Pons (tissue), 1 donor: ENCODE results near the gene FLT4.

Experiments
- DNase-seq: peaks from one replicate; pipeline ENCODE4 v3.0.0-alpha.2; 2016; ENCODE audit warnings: low spot score

Gene FLT4

DNA sequence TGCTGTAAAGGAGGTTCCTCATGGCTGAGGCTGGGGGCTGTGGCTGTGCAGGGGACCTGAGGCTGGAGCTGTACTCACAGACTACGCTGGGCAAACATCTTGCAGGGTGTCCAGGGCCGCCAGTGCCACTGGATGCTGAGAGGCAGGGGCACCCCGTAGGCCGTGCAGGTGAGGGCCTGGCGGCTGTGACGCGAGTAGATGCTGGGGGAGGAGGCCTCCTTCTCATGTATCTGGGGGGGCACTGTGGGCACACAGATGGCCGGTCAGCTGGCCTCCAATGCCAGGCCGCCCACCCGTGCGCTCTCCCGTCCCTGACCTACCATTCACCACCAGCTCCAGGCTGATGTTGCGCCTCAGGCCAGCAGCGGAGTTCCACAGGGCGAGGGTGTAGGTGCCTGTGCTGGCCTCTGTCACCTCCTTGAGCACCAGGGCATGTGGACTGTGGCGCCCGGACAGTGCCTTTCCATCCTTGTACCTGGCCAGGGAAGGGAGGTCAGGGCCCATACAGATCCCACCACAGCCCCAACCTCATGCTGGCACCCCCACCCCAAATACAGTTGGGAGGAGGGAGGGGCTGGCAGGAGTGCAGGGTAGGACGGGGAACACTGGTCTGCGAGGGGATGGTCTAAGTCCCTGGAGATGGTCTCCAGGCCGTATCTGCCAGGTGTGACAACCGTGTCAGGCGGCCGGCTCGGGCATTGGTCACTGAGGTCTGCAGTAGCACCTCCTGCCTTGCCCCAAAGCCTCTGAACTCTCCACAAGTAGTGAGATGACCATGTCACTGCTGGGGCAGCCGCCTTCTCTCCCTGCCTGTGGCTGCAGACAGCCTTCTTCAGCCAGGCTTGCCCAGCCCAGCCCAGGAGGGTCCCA lies 23.4 kb downstream of the FLT4 start:
- DNase-seq: no peak

DNA sequence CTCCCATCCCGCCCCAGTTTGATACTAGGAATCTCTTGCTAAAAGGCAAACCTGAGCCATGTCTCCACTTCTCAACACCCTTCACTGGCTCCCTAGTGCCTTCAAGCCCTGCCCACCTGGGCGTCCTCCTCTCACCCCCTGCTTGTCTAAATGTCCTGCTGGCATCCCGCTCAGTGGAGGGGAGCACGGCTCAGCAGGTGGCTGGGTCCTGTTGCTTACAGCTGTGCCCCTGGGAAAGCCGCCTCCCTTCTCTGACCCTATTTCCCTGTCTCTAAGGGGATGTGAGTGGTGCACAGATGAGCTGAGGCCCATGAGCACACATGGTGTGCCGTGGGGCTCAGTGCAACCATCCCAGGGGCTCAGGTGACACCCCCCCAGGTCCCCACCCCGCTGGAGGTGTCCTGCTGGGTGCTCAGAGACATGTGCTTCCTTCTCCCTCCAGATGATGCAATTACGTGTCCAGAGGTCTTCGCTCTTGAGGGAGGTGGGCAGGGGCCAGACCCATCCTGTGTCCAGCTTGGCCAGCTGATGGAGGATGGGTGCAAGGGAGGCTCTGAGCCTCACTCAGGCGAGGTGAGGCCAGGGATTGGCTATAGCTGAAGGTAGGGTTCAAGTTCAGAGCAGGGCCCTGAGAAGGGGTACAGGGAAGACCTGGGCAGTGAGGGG lies 24.1 kb downstream of the FLT4 start:
- DNase-seq: no peak

DNA sequence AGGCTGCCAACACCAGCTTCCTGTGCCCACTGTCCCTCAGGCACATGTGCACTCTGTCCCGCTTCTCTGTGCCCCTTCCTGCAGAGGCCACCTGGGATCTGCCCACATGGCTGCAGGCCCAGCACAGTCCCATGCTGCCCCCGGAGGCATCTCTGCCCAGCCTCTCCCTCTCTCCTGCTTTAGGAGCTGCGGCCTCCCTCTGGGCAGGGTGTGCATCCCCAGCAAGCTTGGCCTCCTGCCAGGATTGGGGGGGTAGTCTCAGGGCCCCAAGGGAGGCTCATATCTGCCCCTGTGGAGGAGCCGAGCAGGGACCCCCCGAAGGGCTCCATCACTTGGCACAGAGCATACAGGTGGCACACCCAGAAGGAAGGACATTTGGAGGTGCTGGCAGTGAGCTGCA lies 24.8 kb downstream of the FLT4 start:
- DNase-seq: no peak

DNA sequence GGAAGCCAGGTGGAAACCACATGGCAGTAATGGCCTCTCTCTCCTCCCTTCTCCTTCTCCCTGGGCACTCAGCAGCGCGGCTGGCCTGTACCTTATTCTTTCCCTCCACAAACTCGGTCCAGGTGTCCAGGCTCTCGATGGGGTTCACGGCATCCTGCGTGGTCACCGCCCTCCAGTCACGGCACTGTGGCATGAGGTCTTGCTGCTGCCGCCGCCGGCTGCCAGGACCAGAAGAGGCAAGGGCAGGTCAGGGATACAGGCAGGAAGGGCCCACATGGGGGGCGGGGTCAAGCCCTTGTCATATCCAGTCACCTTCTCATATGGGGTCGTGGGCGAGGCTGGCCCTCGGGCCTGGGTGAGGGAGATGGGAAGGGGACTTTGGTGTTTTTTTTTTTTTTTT lies 25.6 kb downstream of the FLT4 start:
- no peak for DNase-seq

DNA sequence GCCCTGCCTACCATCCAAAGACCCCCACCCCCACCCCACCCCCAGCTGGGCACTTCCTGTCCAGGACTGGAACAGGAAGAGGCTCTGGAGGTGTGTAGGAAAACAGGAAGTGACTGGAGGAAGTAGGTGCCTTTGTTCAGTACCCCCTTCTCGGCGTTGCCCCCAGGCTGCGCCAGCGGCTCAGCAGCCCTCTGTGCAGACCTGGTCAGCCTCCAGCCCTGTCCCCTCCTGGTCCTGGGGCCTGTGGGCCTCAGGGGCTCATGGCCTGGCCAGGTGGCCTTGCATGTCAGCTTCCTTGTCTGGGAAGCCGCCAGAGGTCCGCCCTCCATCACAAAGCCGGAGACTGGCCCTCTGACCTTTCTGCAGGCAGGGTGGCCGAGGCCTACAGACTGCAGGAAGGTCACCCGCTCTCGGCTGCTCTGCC lies 26.0 kb downstream of the FLT4 start:
- no peak for DNase-seq

DNA sequence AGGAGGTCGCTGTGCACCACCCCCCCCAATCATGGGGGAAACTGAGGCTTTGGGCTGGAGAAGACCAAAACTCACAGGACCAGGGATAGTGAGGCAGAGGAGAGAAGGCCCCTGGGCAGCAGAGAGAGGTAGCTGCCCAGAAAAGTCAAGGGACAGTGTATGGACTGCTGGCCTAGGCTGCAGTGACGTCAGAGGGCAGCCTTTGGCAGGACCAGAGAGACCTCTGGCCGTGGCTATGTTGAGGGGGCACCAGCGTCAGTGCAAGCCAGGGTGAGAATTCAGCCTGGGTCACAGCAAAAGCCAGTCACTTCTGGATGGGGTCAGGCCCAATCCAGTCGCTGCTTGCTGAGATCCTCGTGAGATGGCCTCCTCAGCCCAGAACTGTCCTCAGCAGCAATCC lies 26.5 kb downstream of the FLT4 start:
- DNase-seq: no peak

DNA sequence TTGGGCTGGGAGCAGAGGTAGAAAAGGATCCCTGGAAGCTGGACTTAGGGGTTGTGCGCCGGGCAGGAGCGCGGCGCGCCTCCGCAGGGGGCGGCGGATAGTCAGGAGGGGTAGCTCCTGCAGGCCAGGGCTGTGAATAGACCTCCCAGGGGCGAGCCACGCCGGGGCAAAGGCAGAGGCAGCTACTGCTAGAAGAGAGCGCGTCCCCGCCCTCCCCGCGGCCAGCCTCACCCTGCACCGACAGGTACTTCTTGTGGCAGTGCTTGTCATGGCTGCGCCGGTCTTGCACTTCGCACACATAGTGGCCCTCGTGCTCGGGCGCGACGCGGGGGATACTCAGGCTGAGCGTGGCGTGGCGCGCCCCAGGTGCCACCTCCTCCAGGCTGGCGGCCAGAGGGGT lies 28.1 kb downstream of the FLT4 start:
- DNase-seq: no peak

DNA sequence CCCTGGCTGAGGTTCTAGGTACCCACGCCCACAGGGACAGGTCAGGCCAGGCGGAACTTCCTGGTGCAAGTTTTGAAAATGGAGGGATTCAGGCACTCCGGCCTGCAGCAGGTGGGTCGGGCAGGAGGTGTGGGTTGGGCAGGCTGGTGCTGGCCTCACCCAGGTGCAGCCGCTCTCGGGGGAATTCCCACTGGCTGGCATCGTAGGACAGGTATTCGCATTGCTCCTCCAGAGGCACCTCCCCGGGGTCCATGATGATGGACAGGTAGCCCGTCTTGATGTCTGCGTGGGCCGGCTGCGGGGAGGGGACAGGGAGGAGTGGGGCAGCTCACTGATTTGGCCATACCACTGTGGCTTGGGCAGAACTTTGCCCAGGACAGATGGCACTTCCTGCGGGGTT lies 29.4 kb downstream of the FLT4 start:
- no peak for DNase-seq

DNA sequence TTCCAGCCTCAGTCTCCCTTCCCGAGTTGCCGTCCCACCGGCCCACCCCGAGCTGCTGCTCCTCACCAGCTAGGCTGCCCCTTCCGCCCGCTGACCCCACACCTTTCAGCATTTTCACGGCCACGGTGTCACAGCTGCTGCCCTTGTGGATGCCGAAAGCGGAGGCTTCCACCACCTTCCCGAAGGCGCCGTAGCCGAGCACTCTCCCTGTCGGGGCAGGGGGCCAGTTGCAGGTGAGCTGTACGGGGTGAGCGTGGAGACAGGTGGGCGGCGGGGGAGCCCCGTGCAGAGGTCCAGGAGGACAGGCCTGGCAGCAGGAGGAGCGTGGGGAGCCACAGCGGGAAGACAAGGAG lies 29.9 kb downstream of the FLT4 start:
- no peak for DNase-seq

DNA sequence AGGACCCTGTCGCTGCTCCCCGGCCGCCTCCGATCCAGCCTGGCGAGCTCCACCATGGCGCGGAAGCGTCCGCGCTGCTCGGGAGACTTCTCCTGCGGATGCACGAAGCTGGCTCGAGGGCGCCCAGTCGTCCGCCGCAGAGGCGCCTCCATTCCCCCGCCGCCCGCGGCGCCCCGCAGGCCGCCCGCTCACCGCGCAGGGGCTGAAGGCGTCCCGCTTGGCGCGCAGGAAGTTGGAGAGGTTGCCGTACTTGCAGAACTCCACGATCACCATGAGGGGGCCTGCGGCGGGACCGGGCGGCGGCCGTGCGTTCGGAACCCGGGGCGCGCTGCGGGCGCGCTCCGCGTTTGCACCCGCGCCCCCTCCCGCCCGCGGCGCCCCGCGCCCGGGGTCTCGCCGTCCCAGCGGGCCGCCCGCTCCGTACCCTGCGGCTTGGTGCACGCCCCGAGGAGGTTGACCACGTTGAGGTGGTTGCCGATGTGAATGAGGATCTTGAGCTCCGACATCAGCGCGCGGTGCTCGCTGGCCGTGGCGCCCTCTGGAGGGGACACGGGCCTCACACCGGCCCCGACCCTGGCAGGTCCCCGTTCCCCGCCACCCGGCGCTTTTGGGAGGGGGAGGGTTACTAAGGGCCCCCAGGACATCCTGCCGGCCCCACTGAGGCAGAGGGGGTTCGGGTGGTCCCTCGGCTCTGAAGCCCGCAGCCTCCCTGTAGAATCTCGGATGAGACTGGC lies 30.4 kb downstream of the FLT4 start:
- DNase-seq: no peak

DNA sequence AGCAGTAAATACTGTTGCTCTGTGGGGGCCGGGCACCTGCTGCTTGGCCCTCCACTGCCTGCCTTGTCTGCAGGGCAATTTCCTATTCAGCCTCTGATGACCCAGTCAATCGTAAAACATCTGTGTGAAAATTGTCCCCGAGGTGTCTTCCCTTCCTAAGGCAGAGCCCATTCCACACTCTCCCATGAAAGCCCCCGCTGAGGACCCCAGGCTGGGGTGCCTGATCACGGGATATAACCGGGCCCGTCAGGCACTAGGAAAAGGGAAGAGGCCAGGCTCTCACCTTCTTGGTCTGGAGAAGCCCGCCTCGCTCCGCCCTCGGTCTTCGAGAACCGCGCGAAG lies 30.9 kb downstream of the FLT4 start:
- DNase-seq: no peak

DNA sequence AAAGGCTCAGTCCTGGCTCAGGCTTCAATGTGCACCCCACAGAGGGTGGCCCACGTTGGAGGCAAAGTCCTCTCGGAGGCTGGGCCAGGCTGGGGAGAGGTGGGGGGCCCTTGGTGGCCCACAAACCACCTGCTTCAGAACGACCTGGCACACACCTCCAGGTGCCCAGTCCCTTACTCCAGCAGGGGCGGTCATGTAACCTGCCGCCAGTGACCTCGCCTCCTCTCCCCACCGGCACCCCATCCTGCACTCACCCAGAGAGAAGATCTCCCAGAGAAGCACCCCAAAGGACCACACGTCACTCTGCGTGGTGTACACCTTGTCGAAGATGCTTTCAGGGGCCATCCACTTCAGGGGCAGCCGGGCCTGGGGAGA lies 35.6 kb downstream of the FLT4 start:
- no peak for DNase-seq

DNA sequence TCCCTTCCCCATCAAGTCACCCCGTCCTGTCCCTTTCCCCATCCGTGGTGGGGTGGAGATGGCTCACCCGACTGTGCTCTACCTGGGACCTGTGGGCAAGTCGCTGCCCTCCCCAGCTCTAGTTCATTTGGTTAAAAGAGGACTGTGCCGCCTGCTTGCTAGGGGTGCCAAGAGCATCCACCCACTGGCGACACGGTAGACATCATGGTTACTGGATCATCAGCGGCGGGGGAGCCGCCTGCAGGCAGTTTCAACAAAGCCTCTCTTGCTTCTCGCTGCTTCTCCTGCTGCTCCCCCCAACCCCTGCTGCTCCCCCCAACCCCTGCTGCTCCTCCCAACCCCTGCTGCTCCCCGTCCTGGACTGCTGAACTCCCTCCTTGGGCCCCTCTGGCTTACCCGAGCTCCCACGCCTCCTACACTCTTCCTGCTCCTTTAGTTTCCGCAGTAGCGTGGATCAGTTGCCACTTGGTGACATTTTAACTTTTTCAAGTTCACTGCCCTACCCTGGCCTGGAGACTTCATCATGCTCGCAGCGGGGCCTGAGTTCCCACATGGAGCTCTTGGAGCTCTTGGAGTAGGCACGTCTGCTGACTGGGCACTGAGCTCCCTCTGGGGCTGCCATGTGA lies 36.1 kb downstream of the FLT4 start:
- DNase-seq: no peak

DNA sequence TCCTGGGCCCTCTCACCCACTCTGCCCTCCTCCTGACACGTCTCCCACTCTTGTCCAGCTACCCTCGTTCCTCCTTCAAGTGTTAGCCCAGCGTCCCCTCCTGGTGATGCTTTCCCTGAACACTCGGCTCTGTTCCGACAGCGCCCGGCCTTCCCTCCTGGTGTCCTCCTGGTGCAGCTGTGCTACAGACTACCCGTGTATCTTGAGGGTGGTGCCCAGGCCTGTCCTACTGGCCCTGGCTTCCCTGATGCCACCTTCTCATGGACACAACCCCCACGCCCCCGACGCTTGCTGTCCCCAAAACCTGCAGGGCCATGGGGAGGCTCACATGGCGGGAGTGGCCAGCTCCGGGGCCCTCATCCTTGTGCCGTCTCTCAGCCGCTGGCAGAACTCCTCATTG lies 36.7 kb downstream of the FLT4 start:
- no peak for DNase-seq

DNA sequence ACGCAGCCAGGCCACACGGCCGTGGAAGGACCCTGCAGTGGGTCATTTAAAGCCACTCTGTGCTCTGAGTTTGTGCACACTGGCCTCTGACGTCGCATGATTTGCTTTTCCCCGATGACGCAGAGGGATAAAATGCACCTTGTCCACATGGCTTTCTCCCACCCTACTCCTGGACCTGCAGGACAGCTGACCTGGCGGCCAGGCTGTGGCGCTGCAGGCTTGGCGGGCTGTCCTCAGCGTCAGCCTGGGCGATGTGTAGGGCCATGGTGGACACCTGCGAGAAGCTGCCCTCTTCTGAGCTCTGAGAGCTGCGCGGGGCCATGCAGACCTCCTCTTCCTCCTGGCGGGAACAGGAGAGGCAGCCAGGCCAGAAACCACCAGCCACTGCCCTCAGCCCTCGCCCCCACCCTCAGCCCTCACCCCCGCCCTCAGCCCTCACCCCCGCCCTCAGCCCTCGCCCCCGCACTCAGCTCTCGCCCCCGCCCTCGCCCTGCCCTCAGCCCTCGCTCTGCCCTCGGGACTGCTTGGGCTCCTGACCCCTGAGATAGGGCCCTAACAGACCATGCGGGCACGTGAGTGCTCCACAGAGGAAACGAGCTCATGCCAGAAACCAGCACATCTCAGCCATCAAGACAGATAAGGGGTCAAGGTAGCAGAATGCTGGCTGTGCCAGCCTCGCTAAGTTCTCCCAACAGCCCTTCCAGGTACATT lies 38.1 kb downstream of the FLT4 start:
- DNase-seq: no peak

DNA sequence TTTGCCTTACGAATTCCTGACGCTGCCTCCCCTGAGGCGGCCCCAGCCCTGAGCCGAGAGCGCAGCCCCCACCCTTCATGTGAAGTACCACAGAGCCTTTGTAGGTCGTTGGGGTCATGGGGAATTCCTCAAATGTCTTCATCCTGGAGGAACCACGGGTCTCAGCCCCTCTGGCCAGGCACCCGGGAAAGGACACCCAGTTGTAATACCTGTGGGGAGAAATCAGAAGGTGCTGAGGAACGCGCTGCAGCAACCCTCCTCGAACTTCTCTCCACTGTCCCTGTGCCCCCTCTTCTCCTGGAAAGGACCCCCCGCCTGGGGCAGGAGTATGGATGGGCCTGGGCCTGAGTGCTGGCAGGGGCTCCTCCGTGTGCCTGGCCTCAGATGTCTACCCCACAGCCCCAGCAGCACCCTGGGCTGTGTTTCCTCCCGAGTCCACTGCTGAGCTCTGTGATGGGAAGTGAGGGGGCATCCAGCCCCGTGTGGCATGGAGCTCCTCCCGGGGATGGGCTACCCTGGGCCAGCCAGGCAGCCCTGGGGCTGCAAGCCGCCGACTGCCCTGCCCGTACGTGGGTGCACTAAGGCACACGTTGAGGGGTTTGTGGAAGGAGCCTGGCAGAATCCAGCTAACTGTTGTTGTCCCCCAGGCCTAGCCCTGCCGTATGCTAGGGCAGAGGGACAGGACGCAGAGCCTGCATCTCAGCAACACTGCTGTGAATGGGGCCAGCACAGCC lies 39.4 kb downstream of the FLT4 start:
- DNase-seq: no peak

DNA sequence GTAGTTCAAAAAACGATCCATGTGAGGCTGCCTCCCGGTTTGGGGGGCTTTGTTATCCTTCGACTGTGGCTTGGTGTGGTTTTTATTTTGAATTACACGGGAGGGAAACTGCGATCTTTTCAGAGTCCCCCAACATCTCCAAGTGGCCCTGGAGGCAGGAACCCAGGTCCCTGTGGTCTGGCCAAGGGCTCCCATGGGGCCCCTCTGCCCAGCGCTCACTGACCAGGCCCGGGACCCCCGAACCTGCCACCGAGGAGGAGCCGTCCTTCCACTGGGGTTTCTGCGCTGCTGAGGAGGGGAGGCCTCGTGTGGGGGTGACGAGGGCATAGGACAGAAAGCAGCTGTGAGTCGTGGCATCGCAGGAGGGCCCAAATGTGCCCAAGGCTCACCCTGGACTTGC lies 40.0 kb downstream of the FLT4 start:
- no peak for DNase-seq

DNA sequence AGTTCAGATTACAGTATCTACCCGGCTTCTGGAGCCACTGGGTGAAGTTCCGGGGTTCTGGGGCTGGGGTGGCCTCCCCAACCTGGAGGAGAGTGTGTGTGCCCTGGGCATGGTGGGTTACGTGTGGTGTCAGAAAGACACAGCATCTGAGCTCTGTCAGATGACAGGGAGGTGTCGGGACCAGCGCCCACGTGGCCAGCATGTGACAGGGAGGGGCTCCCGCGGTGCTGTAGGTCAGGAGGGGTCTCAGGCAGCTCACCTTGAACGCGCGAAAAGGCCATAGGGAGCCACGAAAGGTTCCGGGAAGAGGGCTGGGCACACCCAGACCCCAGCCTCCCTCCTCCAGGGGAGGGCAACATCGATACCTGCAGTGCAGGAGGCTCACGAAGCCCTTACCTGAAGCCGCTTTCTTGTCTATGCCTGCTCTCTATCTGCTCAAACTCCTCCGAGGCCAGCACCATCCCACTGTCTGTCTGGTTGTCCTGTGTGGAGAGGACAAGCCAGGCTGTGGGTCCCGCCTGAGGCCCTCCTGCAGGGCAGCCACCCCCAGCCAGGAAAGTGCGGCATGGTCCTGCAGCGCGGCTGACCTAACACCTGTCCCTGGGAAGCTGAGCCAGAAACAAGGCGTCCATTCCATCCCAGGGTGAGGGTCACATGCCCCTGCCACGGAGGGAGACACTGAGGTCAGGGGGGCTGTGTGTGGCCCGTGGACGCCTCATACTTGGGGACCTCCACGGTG lies 40.7 kb downstream of the FLT4 start:
- DNase-seq: no peak

DNA sequence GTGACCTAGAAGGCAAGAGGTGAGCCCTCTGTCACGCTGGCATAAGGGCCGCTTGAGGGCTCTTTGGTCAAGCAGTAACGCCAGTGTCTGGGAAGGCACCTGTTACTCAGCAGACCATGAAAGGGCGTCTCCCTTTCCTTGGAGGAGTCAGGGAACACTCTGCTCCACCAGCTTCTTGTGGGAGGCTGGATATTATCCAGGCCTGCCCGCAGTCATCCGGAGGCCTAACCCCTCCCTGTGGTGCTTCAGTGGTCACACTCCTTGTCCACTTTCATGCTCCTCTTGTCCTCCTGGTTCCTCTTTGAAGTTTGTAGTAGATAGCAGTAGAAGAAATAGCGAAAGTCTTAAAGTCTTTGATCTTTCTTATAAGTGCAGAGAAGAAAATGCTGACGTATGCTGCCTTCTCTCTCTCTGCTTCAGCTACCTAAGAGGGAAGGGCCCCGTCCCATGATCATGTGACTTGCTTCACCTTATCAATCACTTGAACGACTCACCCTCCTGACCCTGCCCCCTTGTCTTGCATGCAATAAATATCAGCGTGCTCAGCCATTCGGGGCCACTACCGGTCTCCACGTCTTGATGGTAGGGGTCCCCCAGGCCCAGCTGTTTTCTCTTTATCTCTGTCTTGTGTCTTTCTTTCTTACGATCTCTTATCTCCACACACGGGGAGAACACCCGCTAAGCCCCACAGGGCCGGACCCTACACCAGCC lies 41.4 kb downstream of the FLT4 start:
- DNase-seq: no peak

DNA sequence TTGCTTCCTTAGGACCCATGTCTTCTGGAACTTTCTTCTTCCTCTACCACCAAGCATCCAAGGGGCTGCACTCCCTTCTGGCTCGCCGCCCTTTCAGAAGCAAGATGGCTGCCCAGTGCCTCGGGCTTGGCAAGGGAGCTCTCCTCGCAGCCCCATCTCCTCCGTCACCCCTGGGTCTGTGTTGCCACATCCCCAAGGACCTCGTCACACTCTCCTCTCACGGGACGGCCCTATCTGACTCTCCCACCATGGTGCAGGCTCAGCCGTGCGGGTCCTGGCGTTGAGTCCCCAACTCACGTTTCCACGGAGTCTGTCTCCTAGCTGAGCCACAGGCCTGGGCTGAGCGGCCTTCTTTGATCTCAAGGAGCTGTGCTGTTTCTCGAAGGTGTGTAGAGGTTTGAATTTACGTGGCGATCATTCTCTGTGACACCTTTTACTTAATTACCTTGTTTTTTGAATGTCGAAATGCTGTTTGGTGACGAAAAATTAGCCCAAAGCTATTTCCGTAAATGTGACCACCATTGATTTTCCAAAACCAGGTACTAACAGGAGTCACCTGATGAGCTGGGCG lies 43.1 kb downstream of the FLT4 start:
- no peak for DNase-seq
